Activated CD8-positive, alpha-beta memory T cell treated with anti-CD3 and anti-CD28 coated beads for 1 hour (primary cell): ENCODE results near the gene BRPF1.

Experiments
- DNase-seq, 2 donors: peaks; one replicate each; pipeline ENCODE4 v3.0.0-alpha.2; 2020; ENCODE audit warnings: low read depth in 1 of 2; ENCODE audit errors: extremely low read depth in 1 of 2

The BRPF1 gene

DNA sequence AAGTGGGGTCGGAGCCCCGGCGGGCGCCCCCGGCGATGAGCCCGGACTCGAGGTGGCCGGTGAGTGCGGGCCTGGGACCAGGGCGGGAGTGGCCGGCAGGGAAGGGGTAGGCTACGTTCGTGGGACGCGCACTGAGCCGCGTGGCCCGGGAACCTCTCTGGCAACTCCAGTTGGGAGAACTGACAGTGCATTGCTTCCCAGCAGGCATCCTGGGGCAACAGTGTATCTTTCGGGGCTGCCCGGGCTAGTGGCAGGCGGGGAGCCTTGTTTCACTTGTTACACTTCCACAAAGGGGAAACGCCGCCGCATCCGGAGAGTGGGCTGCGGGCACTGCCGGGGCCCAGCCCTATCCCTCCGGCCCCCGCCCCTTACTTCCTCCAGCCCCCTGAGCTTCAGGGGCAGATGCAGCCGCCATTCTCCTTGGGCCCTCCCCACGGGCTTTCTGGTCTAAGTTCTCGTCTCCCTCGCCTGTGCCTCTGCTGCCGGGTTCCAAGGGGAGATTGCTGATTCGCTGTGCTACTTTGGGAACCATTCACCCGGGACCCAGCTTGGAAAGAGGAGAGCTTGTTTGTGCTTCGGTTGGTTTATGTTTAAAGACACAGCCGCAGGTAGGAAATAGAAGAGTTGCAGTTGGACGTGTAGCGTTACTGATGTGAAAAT, 675 bp downstream of the BRPF1 start:
- peak in 1 of 2 donors; percentile 24 for DNase-seq

DNA sequence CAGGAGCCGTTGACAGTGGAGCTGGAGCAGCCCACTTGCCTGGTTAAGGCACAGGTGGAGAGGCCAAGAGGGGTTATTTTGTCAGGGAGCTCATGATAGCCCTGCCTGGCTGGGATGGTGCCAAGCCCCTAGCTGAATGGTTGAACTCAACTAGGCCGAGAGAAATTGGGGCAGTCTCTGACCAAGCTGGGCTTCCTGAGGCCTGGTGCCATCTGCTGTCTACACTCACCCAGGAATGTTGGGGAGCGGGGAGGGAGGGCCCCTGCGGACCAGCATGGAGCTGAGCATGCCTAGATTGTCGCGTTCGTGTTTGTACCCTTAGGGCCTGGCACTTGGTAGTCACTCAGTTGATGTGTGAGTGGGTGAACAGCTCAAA, 1.2 kb downstream of the BRPF1 start:
- DNase-seq: no peak

DNA sequence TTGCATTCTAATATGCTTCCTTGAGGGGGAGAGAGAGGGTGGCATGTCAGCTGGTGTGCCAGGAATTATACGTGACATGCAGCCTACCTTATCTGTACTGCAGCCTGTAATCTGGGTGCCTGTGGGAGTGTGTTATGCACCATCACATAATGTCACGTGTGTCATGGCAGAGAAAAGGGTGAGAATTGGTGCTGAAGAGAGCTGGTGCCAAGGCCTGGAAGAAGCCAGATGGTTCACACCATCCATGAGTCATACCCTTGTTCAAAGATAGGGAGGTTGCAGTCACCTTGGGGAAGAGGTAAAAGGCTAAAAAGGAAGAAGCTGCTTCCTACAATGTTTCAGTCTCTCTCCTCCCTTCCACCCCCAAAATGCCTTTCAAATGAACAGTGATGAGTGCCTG, 5.3 kb downstream of the BRPF1 start:
- DNase-seq: no peak

DNA sequence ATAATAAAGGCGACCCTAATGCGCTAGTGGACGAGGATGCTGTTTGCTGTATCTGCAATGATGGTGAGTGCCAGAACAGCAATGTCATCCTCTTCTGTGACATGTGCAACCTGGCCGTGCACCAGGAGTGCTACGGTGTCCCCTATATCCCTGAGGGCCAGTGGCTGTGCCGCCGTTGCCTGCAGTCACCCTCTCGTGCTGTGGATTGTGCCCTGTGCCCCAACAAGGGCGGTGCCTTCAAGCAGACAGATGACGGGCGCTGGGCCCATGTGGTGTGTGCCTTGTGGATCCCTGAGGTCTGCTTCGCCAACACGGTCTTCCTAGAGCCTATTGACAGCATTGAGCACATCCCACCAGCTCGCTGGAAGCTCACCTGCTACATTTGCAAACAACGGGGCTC, 7.6 kb downstream of the BRPF1 start:
- no peak for DNase-seq

DNA sequence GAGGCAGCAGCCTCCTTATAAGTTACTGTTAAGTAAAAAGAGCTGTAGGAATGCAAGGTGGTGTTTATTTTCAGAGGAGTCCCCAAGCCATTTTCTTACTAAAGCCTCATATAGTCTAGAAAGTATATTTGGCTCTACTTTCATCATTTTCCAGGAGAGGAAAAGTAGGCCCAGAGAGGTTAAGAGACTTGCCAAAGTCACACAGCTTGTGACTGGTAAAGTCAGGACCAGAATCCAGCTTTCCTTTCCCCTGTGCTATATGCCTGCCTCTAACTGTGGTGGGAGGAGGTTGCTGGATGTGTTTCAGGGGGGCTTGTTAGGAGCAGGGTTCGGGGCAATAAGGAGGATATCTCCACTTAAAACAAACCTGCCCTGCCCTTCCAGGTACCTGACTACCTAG, 11.0 kb downstream of the BRPF1 start:
- no peak for DNase-seq

DNA sequence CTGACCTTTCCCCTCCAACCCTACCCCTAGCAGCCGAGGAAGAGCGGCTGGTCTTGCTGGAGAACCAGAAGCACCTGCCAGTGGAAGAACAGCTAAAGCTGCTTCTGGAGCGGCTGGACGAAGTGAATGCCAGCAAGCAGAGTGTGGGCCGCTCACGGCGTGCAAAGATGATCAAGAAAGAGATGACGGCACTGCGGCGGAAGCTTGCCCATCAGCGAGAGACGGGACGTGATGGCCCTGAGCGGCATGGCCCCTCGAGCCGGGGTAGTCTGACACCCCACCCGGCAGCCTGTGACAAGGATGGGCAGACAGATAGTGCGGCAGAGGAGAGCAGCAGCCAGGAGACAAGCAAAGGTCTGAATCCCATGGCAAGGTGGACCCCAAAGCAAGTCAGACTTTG, 12.0 kb downstream of the BRPF1 start:
- no peak for DNase-seq

DNA sequence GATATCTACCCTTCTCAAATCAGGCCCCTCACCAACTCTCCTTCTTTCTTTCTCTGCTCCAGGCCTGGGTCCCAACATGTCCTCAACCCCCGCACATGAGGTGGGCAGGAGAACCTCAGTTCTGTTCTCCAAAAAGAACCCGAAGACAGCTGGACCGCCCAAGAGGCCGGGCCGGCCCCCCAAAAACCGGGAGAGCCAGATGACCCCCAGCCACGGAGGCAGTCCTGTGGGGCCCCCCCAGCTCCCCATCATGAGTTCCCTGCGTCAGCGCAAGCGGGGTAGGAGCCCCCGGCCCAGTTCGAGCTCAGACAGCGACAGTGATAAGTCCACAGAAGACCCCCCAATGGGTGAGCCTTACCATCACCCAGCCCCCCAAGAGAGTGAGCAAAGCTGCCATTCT, 12.6 kb downstream of the BRPF1 start:
- DNase-seq: no peak

DNA sequence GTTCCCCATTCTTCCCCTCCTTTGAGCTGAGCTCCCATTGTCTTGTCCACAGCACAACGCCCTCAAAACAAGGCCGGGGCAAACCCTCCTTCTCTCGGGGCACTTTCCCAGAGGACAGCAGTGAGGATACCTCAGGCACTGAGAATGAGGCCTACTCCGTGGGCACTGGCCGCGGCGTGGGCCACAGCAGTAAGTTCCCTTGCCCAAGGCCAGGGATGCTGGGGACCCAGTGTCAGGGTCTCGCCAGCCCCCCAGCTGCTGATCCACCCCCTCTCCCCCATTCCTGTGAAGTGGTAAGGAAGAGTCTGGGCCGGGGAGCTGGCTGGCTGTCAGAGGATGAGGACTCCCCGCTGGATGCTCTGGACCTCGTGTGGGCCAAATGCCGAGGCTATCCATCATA, 14.0 kb downstream of the BRPF1 start:
- no peak for DNase-seq

DNA sequence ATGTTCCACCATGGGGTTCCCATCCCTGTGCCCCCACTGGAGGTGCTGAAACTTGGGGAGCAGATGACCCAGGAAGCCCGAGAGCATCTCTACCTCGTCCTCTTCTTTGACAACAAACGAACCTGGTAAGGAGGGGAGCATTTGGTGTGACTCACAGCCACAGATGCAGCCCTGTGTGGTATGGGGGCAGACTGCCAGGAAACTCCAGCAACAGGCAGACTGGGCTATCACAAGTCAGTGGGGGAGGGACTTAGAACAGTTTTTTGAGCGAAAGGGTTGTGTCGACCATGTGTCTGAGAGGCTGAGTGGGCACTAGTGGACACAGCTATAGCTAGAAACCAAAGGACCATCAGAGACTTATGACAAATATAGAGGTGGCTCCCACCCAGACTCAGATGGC, 14.8 kb downstream of the BRPF1 start:
- DNase-seq: no peak

DNA sequence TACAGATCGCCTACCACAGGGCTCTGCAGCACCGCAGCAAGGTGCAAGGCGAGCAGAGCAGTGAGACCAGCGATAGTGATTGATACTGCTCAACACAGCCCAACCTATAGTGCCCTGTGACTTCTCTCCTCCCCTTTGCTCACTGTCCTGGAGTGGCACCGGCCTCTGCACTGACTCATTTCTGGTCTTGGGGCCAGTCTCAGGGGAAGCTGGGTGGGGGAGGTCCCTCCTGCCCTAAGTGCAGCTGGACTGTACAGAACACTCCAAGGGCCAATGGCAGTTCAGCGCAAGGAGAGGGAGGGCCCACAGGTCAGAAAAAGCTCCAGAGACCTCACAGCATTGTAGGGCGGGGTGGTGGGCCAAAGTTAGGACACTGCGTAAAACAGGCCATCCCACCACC, 15.7 kb downstream of the BRPF1 start:
- DNase-seq: no peak

DNA sequence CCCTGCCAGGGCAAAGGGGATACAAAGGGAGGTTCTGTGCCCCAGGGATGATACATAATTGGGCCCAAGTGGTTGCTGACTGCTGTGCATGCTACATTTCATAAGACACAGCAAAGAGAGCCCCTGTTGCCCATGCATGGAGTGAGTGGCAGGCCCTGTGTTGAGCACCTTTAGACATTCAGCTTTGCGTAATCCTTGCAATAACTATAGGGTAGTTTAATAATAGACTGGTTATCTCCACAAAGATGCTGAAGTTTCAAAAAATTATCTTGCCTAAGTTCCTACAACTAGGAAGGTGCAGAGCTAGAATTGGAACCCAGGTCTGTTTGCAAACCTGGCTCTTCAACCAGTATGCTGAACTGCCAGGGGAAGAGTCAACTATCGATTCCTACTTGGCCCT, 16.5 kb downstream of the BRPF1 start:
- no peak for DNase-seq

DNA sequence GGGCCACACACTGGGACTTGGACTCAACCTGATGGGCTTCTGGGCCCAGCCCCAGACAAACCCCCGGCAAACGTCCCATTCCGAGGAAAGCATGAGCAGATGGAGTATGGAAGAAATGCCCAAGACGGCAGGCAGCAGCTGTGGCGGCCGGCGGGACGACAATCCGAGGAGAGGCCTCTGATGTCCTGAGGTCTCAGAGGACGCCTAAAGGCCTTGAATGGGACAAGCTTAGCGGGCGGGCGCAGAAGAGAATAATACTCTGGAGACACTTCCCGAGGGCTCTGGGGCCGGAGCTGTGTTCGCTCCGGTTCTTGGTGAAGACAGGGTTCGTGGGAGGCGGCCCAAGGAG, 17.7 kb downstream of the BRPF1 start:
- no peak for DNase-seq

DNA sequence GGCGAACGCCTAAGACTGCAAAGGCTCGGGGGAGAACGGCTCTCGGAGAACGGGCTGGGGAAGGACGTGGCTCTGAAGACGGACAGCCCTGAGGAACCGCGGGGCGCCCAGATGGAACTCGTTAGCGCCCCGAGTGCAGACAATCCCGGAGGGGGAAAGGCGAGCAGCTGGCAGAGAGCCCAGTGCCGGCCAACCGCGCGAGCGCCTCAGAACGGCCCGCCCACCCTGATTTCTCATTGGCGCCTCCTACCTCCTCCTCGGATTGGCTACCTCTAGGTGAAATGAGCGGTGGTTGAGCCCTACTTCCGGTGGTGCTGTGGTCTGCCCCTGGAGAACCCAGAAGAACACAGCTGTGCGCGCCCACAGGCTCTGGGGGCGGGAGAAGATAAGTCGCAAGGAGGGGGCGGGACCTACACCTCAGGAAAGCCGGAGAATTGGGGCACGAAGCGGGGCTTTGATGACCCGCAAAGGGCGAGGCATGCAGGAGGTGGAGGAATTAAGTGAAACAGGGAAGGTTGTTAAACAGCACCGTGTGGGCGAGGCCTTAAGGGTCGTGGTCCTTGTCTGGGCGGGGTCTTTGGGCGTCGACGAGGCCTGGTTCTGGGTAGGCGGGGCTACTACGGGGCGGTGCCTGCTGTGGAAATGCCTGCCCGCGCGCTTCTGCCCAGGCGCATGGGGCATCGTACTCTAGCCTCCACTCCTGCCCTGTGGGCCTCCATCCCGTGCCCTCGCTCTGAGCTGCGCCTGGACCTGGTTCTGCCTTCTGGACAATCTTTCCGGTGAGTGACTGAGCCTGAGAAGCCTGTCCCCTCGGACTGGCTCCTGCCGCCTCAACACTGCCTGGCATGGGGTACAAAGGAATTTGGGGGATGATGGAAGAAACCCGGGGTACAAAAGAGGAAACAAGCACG, 18.4 kb downstream of the BRPF1 start, which contains the start of gene OGG1:
TSS of gene OGG1 (plus strand) at position 308 of the 911 bp plus-strand sequence. CDS start at position 643, 335 bp downstream.
- DNase-seq: peak; percentile 86 to 87

DNA sequence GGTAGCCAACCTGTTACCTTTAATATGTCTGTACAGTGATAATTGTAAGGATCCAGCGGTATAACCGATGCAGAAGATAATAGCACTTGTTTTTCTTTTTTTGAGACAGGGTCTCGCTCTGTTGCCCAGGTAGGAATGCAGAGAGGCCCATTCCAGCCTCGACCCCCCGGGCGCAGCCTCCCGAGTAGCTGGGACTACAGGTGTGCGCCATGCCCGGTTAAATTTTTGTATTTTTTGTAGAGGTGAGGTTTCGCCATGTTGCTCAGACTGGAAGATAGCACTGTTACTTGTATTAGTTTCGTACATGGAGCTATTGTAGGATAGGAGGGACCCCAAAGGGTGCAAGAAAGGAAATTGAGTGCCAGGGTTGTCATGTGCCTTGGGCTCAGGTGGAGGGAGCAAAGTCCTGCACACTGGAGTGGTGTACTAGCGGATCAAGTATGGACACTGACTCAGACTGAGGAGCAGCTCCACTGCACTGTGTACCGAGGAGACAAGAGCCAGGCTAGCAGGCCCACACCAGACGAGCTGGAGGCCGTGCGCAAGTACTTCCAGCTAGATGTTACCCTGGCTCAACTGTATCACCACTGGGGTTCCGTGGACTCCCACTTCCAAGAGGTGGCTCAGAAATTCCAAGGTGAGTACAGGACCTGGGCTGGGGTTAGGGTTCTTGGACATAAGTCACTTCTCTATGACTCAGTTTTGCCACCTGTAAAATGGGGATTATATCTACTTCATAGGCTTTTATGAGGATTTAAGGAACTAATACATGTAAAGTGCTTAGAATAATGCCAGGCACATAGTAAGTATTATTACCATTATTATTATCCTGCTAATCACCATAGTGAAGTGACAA, 19.2 kb downstream of the BRPF1 start:
- DNase-seq: no peak

DNA sequence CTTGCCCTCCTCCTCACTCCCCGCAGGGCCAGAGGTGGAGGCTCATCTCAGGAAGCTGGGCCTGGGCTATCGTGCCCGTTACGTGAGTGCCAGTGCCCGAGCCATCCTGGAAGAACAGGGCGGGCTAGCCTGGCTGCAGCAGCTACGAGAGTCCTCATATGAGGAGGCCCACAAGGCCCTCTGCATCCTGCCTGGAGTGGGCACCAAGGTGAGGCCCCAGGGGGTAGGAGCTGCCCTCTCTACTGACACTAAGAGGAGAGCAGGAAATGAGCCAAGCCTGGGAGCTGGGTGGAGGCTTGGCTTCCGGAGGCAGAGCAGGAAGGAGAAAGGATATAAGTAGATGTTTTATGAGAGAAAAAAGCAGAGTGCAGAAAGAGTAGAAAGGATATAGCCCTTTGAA, 23.1 kb downstream of the BRPF1 start:
- DNase-seq: no peak

DNA sequence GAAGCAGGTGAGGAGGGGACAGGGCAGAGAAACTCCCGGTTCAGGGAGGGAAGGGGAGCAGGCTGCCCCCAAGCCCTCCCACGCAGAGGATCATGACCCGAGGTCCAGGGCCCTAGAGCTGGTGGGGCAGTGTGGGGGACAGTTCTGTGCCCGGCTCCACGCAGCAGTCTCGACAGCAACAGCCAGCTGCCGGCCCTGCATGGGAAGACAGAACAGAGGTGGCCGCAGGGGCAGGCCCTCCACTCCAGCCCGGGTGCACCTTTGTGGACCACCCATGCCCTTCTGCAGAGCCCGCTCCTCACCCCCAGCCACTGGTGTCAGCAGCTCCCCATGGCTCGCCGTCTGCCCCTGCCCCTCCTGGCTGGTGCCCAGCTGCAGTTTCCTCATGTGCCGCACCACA, 25.9 kb downstream of the BRPF1 start:
- DNase-seq: no peak

DNA sequence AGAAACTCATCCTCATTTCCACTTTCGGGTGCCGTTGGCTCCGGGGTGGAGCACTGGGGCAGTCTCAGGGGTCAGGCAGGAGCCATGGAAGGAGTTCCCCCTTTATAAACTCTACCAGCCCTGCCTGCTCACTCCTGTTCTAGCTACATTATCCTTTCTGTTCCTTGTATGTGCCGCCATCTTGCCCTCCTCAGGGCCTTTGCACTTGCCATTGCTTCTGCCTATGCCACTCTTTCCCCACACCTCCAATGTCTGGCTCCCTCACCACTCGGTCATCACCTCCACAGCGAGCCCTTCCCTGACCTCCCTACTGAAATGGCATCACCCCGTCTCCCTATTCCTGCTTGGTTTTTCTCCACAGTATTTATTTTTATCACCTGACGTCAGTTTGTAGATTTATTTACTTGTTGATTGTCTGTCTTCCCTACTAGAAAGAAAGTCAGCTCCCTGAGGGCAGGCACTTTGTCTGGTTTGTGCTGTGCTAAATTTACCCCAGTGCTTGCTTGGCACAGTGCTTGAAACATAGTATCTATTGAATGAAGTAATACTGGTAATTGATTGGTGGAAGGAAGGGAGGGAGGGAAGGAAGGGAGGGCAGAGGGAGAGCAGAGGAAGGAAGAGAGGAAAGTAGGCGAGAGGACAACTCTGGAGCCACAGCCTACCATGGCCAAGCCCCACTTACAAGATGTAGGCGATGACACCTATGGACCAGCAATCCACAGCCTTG, 29.4 kb downstream of the BRPF1 start:
- no peak for DNase-seq

DNA sequence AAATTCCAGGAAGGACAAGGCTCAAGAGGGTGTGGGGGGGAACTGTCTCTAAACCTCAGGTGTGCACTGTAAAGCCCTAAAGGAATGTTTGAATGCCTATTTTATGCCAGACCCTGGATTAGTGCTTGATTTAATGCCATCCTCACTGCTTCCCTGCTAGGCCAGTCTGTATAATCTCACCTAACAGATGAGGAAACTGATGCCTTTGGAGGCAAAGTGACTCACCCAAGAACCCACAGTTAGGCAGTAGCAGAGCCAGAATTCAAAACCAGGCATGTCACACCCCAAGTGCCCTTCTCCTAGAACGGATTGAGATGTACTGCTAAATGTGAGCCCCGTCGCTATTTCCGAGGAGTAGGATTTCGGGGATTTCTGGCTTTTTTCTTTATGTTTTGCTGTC, 30.4 kb downstream of the BRPF1 start:
- no peak for DNase-seq

DNA sequence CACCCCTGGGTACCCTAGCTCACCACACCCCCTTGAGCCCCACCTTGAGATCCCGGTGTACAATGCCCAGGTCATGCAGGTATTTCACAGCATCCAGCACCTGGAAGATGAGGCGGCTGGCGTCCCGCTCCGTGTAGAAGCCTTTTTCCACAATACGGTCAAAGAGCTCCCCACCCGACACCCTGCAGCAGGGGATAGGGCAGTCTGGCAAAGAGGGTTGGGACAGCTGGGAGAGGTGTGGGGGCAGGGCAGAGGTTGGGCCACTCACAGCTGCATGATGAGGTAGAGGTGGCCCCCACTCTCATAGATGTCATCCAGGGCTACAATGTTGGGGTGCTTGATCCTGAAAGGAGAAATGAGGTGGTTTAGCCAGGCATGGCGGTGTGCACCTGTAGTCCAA, 31.3 kb downstream of the BRPF1 start:
- DNase-seq: no peak

DNA sequence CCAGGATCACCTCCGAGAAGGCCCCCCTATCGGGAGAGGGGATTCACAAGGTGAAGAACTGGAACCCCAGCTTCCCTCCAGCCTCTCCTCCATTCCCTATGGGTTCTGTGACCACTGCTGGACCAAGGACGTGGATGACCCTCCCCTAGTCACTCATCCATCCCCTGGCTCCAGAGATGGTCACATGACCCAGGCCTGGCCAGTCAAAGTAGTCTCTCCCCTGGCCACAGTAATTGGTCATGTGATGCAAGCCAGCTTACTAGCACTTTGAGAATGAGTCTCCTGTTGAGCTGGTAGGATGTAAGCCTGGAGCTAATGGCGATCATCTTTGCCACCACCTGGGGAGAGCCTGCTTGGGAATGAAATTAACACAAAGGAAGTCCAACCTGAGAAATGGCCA, 34.3 kb downstream of the BRPF1 start:
- DNase-seq: no peak

DNA sequence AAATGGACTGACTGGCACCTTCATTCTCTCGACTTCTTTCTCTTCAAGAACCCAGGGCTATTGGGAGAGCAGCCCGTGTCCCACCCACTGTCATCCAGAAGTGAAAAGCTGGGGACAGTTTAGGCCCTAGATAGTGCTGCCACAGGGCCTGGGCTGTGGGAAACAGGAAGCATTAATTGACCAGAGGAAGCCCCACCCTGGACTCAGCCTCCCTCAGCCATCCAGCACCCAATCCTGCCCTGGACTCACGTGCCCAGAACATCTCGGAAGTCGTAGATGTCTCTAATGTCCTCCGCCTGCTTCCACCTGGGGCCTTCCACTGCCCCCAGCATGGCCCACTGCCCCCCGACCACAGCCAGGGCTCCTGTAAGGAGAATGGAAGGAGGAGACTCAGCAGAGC, 35.9 kb downstream of the BRPF1 start:
- DNase-seq: no peak
